ENCODE measurements around the gene ADIPOR2.
"Not testable (repeated sequence)": the region's sequence is repeated elsewhere in the genome, so short reads cannot be mapped to it uniquely, and the experiment has no call there.

ADIPOR2 gene

GRCh38 chr12:1663440-1664132, 27.3 kb upstream of the ADIPOR2 start:
- FAIRE-seq (peak; percentile 4), DNase-seq (ENCODE audit: insufficient read length, low spot score) (no peak)

GRCh38 chr12:1665366-1665765, 25.5 kb upstream of the ADIPOR2 start:
- FAIRE-seq (no peak), DNase-seq (ENCODE audit: insufficient read length, low spot score) (no peak)

DNA sequence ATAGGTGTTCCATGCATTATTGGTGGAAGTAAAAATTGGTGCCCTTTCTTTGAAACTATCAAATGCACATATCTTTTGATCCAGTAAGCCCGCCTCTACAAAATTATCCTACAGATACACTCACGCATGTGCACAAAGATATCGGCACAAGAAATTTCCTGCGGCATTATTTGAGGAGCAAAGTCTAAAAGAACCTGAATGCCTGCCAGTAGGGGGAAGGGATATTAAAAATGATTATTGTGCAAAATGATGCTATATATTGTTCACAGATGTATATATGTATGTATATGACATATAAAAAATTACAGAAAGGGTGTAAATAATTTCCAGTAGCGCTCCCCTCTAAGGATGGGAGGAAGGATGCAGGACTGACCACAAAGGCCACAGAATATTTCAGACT, 24.7 kb upstream of the ADIPOR2 start:
- no peak for DNase-seq (ENCODE audit: insufficient read length, low spot score)
- FAIRE-seq: no peak

DNA sequence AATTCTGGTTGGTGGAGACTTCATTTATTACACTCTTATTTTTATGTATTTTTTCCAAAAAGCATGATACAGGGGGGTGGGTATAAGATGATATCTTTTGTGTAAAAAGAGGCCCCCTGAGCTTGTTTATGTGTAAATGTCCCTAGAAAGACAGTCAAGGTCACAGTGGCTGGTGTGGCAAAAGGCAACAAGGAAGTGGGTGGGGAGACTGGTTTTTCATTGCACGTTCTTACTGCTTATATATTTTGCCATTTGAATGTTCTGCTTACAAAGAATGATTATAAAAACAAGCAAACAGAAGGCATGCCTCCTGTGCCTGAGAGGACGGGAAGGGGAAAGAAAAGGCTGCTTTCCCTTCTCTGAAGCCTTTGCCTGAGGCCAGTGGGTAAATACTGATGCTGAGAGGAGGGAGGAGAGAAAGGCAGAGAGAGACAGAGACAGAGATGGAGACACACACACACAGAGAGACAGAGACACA, 24.1 kb upstream of the ADIPOR2 start:
- DNase-seq (ENCODE audit: insufficient read length, low spot score) (no peak), FAIRE-seq (no peak)

DNA sequence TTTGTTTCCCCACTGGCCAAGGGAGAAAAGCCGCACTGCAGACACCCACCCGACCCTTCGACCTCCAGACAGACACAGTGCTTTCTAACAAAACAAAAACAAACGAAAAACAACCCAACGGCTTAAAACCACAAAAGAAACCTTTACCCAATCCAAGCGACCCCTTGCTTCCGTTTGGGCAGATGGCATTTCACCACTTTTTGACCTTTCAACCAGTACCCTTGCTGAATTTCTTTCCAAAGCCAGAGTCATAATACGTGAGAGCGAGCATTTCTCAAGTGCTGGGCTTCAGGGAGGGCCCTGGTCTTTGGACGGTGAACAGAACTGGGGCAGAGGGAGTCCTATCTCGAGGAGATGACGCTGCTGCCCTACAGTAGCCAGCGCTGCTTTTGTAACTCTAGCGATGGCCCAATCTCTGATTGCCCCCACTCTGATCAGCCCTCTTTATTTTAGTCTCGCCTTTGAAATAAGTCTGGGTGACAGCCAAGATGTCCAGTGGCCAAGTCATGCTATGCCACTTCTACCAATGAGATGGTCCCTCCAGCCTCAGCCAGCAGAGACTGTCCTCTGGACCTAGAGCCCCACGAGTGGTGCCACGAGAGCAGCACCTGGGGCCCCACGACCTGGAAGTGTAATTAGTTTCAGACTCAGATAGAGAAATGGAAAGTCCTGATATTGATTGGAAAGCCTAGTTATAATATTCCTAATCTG, 21.9 kb upstream of the ADIPOR2 start:
- DNase-seq (ENCODE audit: insufficient read length, low spot score) (no peak), FAIRE-seq (peak; percentile 59)

DNA sequence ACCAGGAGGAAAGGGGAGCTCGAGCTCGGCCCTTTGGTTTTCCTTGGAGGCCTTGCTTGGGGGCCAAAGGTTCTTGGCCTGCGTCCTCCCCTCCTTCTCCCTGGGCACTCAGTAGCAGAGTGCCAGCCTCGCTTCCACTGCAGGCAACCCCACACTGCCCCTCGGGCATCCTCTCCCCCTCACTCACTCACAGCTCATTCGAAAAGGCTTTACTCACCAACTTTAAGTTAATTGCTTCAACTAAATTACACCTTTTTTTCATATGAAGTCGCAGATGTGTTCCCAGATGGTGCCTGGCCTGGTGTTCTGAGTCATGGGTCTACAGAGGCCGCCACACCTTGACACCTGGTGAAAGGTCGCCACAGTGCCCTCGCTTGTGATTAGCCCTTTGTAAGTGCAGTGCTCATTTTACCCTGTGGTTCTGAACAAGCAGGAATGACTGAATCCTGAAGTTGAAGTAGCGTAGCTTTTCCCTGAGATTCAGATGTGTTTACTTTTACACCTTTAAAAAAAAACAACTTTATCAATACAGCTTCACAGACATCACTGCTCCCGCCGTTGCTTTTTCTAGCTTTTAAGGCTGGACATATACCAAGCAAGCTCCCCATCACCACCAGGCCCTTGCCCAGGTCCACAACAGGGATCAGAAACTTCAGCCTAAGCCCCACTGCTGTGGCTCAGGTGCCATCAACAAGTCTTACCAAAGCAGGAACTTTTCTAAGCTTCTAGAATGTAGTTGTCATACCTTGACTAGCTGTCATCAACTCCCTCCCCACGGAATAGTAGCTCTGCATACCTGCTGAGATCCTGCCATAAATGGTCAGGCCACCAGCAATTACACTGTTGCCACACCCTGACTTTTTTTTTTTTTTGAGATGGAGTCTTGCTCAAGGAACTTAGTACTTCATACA, 20.3 kb upstream of the ADIPOR2 start:
- FAIRE-seq: peak; percentile 16
- DNase-seq (ENCODE audit: insufficient read length, low spot score): no peak

DNA sequence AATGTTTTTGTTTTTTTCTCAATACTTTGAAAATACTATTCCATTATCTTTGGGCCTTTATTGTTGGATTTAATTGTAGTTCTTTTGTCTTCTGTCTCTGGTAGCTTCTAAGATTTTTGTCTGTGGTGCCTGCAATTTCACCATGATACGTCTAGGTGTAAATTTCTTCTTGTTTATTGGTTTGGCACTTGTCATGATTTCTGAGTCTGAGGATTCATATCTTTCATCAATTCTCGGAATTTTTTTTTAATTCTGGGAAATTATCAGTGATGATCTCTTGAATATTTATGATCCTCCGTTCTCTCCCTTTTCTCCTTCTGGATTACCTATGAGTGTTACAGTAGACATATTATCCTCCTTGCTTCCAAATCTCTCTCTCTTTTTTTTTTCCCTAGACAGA, 14.8 kb upstream of the ADIPOR2 start:
- no peak for FAIRE-seq
- no peak for DNase-seq (ENCODE audit: insufficient read length, low spot score)

GRCh38 chr12:1680804-1681492, 9.9 kb upstream of the ADIPOR2 start:
- DNase-seq (ENCODE audit: insufficient read length, low spot score) (no peak), FAIRE-seq (peak; percentile 23)

- DNase-seq (ENCODE audit: insufficient read length, low spot score) (no peak), FAIRE-seq (peak; percentile 79)
Measured at GRCh38 chr12:1681493-1681807, 9.4 kb upstream of the ADIPOR2 start.

DNA sequence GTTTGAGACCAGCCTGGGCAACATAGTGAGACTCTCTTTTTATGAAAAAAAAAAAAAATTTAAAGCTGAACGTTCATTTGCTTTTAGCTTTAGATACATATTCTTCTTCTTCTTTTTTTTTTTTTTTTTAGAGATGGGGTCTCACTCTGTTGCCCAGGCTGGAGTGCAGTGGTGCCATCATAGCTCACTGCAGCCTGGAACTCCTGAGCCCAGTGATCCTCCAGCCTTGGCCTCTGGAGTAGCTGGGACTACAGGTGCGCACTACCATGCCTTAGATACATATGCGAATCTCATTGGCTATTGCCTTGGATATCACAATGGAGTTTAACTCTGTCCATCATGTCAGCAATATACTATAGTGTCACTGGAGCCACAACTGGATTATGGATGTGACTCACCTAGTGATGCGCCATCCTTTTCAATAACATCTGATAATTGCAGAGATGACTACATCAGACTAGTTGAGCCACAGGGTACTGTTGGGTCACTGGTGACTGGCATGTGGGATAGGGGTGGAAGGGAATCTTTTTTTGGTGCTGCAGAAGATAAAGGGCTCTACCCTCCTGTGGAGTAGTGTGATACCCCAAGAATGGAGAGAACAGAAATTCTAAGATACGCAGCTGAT, 2.7 kb upstream of the ADIPOR2 start:
- FAIRE-seq (peak; percentile 91), DNase-seq (ENCODE audit: insufficient read length, low spot score) (no peak)

- peak; percentile 51 for DNase-seq (ENCODE audit: insufficient read length, low spot score)
- FAIRE-seq: no peak
Measured at GRCh38 chr12:1691123-1692007, 495 bp downstream of the ADIPOR2 start.

GRCh38 chr12:1692226-1692625, 1.4 kb downstream of the ADIPOR2 start:
- no peak for DNase-seq (ENCODE audit: insufficient read length, low spot score)
- no peak for FAIRE-seq

DNA sequence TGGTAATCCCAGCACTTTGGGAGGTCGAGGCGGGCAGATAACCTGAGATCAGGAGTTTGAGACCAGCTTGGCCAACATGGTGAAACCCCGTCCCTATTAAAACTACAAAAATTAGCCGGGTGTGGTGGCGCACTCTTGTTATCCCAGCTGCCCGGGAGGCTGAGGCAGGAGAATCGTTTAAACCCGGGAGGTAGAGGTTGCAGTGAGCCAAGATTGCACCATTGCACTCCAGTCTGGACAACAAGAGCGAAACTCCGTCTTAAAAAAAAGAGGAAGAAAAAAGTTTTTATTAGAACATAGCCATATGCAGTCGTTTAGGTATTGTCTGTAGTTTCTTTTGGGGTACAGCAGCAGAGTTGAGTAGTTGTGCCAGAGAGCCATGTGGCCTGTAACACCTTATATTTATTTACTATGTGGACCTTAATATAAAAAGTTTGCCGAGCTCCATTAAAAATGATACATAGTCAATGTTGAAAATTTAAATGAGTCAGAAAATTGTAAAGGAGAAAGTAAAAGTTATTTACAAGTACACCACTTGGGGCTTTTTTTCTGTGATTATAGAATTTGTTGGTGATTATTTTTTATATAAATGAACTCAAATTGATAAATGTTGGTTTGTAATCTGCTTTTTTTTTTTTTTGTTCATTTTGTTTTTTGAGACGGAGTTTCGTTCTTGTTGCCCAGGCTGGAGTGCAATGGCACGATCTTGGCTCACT, 2.2 kb downstream of the ADIPOR2 start:
- DNase-seq (ENCODE audit: insufficient read length, low spot score): no peak

DNA sequence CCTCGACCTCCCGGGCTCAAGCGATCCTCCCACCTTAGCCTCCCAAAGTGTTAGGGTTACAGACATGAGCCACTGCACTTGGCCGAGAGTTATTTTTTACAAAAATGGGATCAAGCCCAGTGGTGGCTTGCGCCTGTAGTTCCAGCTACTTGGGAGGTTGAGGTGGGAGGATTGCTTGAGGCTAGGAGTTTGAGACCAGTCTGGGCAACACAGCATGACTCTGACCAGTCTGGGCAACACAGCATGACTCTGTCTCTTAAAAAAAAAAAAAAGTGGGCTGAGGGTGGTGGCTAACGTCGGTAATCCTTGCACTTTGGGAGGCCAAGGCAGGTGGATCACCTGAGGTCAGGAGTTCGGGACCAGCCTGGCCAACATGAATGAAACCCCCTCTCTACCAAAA, 4.2 kb downstream of the ADIPOR2 start:
- FAIRE-seq; DNase-seq (ENCODE audit: insufficient read length, low spot score): not testable (repeated sequence)

More for the DNA sequence above, 2.2 kb downstream of the ADIPOR2 start:
- no peak for FAIRE-seq

GRCh38 chr12:1695886-1696670, 5.2 kb downstream of the ADIPOR2 start:
- no peak for DNase-seq (ENCODE audit: insufficient read length, low spot score)
- FAIRE-seq: no peak

DNA sequence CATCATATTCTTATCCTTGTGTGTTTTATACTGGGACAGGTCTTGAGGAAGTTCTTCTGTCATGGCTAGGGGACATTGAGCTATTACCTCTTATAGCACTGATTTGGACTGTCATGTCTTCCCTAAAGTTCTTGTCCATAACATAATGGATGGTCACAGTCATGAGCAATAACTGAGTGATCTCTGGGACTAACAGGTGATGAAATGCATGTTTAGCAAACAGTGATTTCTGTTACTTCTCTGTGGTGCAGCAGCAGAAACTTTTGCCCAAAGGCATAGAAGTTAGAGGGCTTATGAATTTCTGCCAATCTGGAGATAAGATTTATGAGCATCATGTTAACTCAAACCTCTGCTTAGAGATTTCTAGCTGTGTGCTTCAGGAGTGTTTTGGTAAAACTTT, 5.9 kb downstream of the ADIPOR2 start:
- FAIRE-seq: peak; percentile 81
- DNase-seq (ENCODE audit: insufficient read length, low spot score): no peak

DNA sequence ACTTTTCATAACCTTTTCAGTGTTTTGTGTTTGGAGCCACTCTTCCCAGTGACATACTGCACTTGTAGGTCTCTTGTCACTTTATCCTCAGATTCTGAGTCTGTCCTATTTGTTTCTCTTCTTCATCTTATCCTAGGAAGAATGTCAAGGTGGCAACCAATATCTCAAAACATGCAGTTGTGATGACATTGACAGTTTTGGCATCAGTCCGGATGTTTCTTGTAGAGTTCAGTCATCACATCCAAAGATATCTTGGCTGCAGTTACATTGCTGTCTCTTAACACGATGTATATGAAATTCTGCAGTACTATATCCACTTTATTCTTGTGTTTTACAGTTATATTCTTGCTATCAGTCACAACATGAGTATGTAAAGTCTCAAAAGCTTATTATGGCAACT, 6.4 kb downstream of the ADIPOR2 start:
- peak; percentile 66 for FAIRE-seq

GRCh38 chr12:1698720-1699119, 7.8 kb downstream of the ADIPOR2 start:
- no peak for DNase-seq (ENCODE audit: insufficient read length, low spot score)
- no peak for FAIRE-seq

More for the DNA sequence above, 6.4 kb downstream of the ADIPOR2 start:
- DNase-seq (ENCODE audit: insufficient read length, low spot score): no peak

Data from HTR-8/SVneo (cell line).